ENCODE results near the gene SPACDR. TPM values are rescaled to one million over a fixed set of nuclear protein-coding genes. Genes with fewer than 3 reads are reported as not detected.
A peak's percentile ranks its signal among the peaks of the same experiment; 100 is the strongest.

Gene SPACDR
- total RNA-seq, 1 experiment from 2014 or later, result 1.5 TPM

GRCh38 chr7:100471021-100471420, 7.0 kb upstream of the SPACDR start:
- CTCF ChIA-PET, result interaction anchor here (0.7 to 1.7 kb wide), 2 partner anchors 9 to 168 kb away, joined by 3 to 8 read pairs; no protein-coding TSS in a partner anchor
- no peak overlapping the region for H3K27ac ChIP-seq (ENCODE audit: low read length)
- intact Hi-C loops (cut with micrococcal nuclease; ENCODE audit: unreplicated experiment), result no loop called here
- H3K9me3 ChIP-seq (ENCODE audit: control insufficient read depth, insufficient read depth, low read depth, low read length), result no peaks in the 10 kb centered on the region
- POLR2A ChIA-PET, result no interaction called here
- no peak overlapping the region for H3K4me3 ChIP-seq (ENCODE audit: low read depth in 2 of 2, low read length in 2 of 2)
- no peak for ATAC-seq
- TF ChIP-seq, protein P1, sequence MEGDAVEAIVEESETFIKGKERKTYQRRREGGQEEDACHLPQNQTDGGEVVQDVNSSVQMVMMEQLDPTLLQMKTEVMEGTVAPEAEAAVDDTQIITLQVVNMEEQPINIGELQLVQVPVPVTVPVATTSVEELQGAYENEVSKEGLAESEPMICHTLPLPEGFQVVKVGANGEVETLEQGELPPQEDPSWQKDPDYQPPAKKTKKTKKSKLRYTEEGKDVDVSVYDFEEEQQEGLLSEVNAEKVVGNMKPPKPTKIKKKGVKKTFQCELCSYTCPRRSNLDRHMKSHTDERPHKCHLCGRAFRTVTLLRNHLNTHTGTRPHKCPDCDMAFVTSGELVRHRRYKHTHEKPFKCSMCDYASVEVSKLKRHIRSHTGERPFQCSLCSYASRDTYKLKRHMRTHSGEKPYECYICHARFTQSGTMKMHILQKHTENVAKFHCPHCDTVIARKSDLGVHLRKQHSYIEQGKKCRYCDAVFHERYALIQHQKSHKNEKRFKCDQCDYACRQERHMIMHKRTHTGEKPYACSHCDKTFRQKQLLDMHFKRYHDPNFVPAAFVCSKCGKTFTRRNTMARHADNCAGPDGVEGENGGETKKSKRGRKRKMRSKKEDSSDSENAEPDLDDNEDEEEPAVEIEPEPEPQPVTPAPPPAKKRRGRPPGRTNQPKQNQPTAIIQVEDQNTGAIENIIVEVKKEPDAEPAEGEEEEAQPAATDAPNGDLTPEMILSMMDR (IDR thresholded peaks at IDR 0.05), result no peak
- TF ChIP-seq REST (IDR thresholded peaks at IDR 0.05; ENCODE audit: insufficient read depth in 1 of 2, low read depth in 2 of 2, low read length in 1 of 2), result no peak
- TF ChIP-seq POLR2AphosphoS5 (IDR thresholded peaks at IDR 0.05; ENCODE audit: low read depth, low read length), result no peak
- TF ChIP-seq TCF7L2 (IDR thresholded peaks at IDR 0.05; ENCODE audit: low read depth, low read length), result no peak
- TF ChIP-seq SIN3A (IDR thresholded peaks at IDR 0.05; ENCODE audit: borderline replicate concordance, insufficient read depth, low read depth, low read length), result no peak
- DNase-seq (ENCODE audit: low read depth, low spot score), result no peak
- BruUV-seq (replicated peaks), result no TSS peak
- in situ Hi-C loops (cut with HindIII; ENCODE audit: low pct_unique_long_range_greater_than_20kb, low sequenced_read_pairs), result no loop called here
- H3K27me3 ChIP-seq (ENCODE audit: control insufficient read depth, insufficient read depth, low read length), result no peaks in the 10 kb centered on the region
- peaks cover 27% of the 10 kb centered on the region for H3K4me1 ChIP-seq (ENCODE audit: control insufficient read depth, insufficient read depth, low read length)
- no peaks in the 10 kb centered on the region for H3K36me3 ChIP-seq (ENCODE audit: control insufficient read depth, insufficient read depth, low read length)

GRCh38 chr7:100469227-100470044, 5.4 kb upstream of the SPACDR start:
- Histone ChIP-seq H3K9me3 (ENCODE audit: control insufficient read depth, insufficient read depth, low read depth, low read length) (no peaks in the 10 kb centered on the region), H3K27ac (ENCODE audit: low read length) (peak overlapping the region; percentile 65), H3K4me3 (ENCODE audit: low read depth in 2 of 2, low read length in 2 of 2) (no peak overlapping the region), H3K36me3 (ENCODE audit: control insufficient read depth, insufficient read depth, low read length) (no peaks in the 10 kb centered on the region), H3K27me3 (ENCODE audit: control insufficient read depth, insufficient read depth, low read length) (no peaks in the 10 kb centered on the region), H3K4me1 (ENCODE audit: control insufficient read depth, insufficient read depth, low read length) (peaks cover 18% of the 10 kb centered on the region)
- peak; percentile 83 for ATAC-seq
- peak; percentile 66 for DNase-seq (ENCODE audit: low read depth, low spot score)
- ChIA-PET POLR2A (interaction anchor here (0.6 to 0.7 kb wide), 5 partner anchors 14 to 126 kb away, joined by 5 to 23 read pairs (median 9); partner anchors contain the start of gene NYAP1), CTCF (interaction anchor here (0.6 to 1.7 kb wide), 15 partner anchors 9 to 437 kb away, joined by 3 to 12 read pairs (median 4); partner anchors contain the start of gene PPP1R35)
- in situ Hi-C loops (cut with HindIII; ENCODE audit: low pct_unique_long_range_greater_than_20kb, low sequenced_read_pairs), result no loop called here
- BruUV-seq (replicated peaks), result no TSS peak
- TF ChIP-seq REST (IDR thresholded peaks at IDR 0.05; ENCODE audit: insufficient read depth in 1 of 2, low read depth in 2 of 2, low read length in 1 of 2), result no peak
- TF ChIP-seq, protein P1 (IDR thresholded peaks at IDR 0.05), result peak; percentile 96
- TF ChIP-seq POLR2AphosphoS5 (IDR thresholded peaks at IDR 0.05; ENCODE audit: low read depth, low read length), result 0 out of 2 replicates have a peak, but pooled peaks have one; percentile 23
- no peak for TF ChIP-seq SIN3A (IDR thresholded peaks at IDR 0.05; ENCODE audit: borderline replicate concordance, insufficient read depth, low read depth, low read length)
- intact Hi-C loops (cut with micrococcal nuclease; ENCODE audit: unreplicated experiment), result loop anchor here (1.0 kb wide), 1 partner anchor 90 kb away; no protein-coding TSS in a partner anchor

All from Panc1 (cell line).